ENCODE results near the gene KIF26A.

Gene KIF26A

GRCh38 chr14:104113631-104114420, 24.6 kb upstream of the KIF26A start:
- DNase-seq = no peak

GRCh38 chr14:104114421-104115130, 23.8 kb upstream of the KIF26A start:
- DNase-seq = no peak

GRCh38 chr14:104115131-104115600, 23.2 kb upstream of the KIF26A start:
- no peak for DNase-seq

GRCh38 chr14:104115691-104116287, 22.6 kb upstream of the KIF26A start:
- DNase-seq = no peak

GRCh38 chr14:104116288-104116755, 22.1 kb upstream of the KIF26A start:
- no peak for DNase-seq

- DNase-seq = no peak
These were observed 21.5 kb upstream of the KIF26A start for GRCh38 chr14:104116756-104117340.

- no peak for DNase-seq
These were observed 20.9 kb upstream of the KIF26A start for GRCh38 chr14:104117341-104118005.

GRCh38 chr14:104118006-104118844, 20.2 kb upstream of the KIF26A start:
- no peak for DNase-seq

- DNase-seq = no peak
These were observed 19.3 kb upstream of the KIF26A start for GRCh38 chr14:104119119-104119487.

GRCh38 chr14:104119488-104120251, 18.7 kb upstream of the KIF26A start:
- no peak for DNase-seq

GRCh38 chr14:104120281-104120741, 18.1 kb upstream of the KIF26A start:
- no peak for DNase-seq

GRCh38 chr14:104121142-104121541, 17.2 kb upstream of the KIF26A start:
- no peak for DNase-seq

GRCh38 chr14:104123879-104124278, 14.5 kb upstream of the KIF26A start:
- no peak for DNase-seq

GRCh38 chr14:104125011-104125410, 13.4 kb upstream of the KIF26A start:
- DNase-seq = no peak

GRCh38 chr14:104126753-104127152, 11.6 kb upstream of the KIF26A start:
- no peak for DNase-seq

GRCh38 chr14:104128981-104129380, 9.4 kb upstream of the KIF26A start:
- DNase-seq = no peak

- no peak for DNase-seq
These were observed 8.8 kb upstream of the KIF26A start for GRCh38 chr14:104129556-104129955.

GRCh38 chr14:104130974-104131651, 7.3 kb upstream of the KIF26A start:
- DNase-seq = no peak

- no peak for DNase-seq
These were observed 6.2 kb upstream of the KIF26A start for GRCh38 chr14:104131968-104132732.
